Sigmoid colon (tissue), 4 donors: ENCODE data around the gene CDKAL1.

ENCODE experiments used
- CTCF ChIP-seq, 4 experiments: fragments of 450-650 bp in 3 of 4; fragments of 200-600 bp in 1 of 4; IDR thresholded peaks; one replicate each; pipeline ENCODE4 v1.5.1; 2016 to 2019; ENCODE audit warnings: antibody characterized with exemption in 4 of 4, mild to moderate bottlenecking in 3 of 4, moderate library complexity in 2 of 4
- EP300 ChIP-seq, 4 donors: sonication (generic); formaldehyde crosslinking; IDR thresholded peaks; one replicate each; pipeline ENCODE4 v1.6.1; 2017; ENCODE audit warnings: antibody characterized with exemption in 4 of 4
- POLR2A ChIP-seq, 2 donors: fragments of 450-650 bp; IDR thresholded peaks; one replicate each; pipeline ENCODE4 v1.6.1; 2016; ENCODE audit warnings: antibody characterized with exemption in 2 of 2, mild to moderate bottlenecking in 2 of 2, moderate library complexity in 2 of 2

- TF ChIP-seq POLR2A (IDR thresholded peaks at IDR 0.05) (no peak), CTCF (IDR thresholded peaks at IDR 0.05) (no peak), EP300 (IDR thresholded peaks at IDR 0.05) (no peak)
Measured at GRCh38 chr6:20946890-20947289, 412.6 kb downstream of the CDKAL1 start.
